Smooth muscle cell (in vitro differentiated cells): ENCODE data around the gene MRLN. TPM values are rescaled to one million over a fixed set of nuclear protein-coding genes. Genes with fewer than 3 reads are reported as not detected.

Source experiments
- DNase-seq: peaks from one replicate; lab custom pipeline; 2025; ENCODE audit not compliant: unreplicated experiment; lab: John Stamatoyannopoulos, UW
- H2AFZ ChIP-seq: fragments of 200-600 bp; sonication (generic); 2 replicates; pipeline ENCODE4 v1.6.0; 2016; ENCODE audit warnings: antibody characterized with exemption, low read depth, mild to moderate bottlenecking
- H3F3A ChIP-seq: fragments of 200-600 bp; sonication (generic); 2 replicates; pipeline ENCODE4 v1.6.0; 2017; ENCODE audit warnings: antibody characterized with exemption, low read depth
- H3K27ac ChIP-seq: fragments of 200-600 bp; sonication (generic); 2 replicates; pipeline ENCODE4 v1.5.1; 2016; ENCODE audit warnings: low read depth, mild to moderate bottlenecking
- H3K27me3 ChIP-seq: fragments of 200-600 bp; sonication (generic); 2 replicates; pipeline ENCODE4 v1.6.1; 2016; ENCODE audit warnings: low read depth, mild to moderate bottlenecking
- H3K36me3 ChIP-seq: fragments of 200-600 bp; sonication (generic); 2 replicates; pipeline ENCODE4 v1.5.1; 2016; ENCODE audit warnings: low read depth
- H3K4me1 ChIP-seq: fragments of 200-600 bp; sonication (generic); 2 replicates; pipeline ENCODE4 v1.5.1; 2016; ENCODE audit warnings: low read depth
- H3K4me2 ChIP-seq: fragments of 200-600 bp; sonication (generic); 2 replicates; pipeline ENCODE4 v1.6.0; 2016; ENCODE audit warnings: mild to moderate bottlenecking
- H3K4me3 ChIP-seq: fragments of 200-600 bp; sonication (generic); 2 replicates; pipeline ENCODE4 v1.5.1; 2016; ENCODE audit warnings: mild to moderate bottlenecking
- H3K79me2 ChIP-seq: fragments of 200-600 bp; sonication (generic); 2 replicates; pipeline ENCODE4 v1.6.0; 2016; ENCODE audit warnings: low read depth, mild to moderate bottlenecking
- H3K9ac ChIP-seq: fragments of 200-600 bp; sonication (generic); 2 replicates; pipeline ENCODE4 v1.6.0; 2016; ENCODE audit warnings: low read depth
- H3K9me3 ChIP-seq: fragments of 200-600 bp; sonication (generic); replicated peaks from 2 replicates; pipeline ENCODE4 v1.5.1; 2016; ENCODE audit warnings: low read depth
- H4K20me1 ChIP-seq: fragments of 200-600 bp; sonication (generic); 2 replicates; pipeline ENCODE4 v1.6.0; 2016; ENCODE audit warnings: low read depth
- WGBS: methylation state at CpG from one replicate; pipeline ENCODE4 v1.1.7; 2016; ENCODE audit warnings: low lambda C conversion rate; 5-methylcytosine and 5-hydroxymethylcytosine counted together
- polyA plus RNA-seq: library from polyadenylated mRNA; unstranded; fragments of >200 nt; fragmentation: Nextera tagmentation; extraction: Ambion mirVana; gene quantifications from 2 replicates; pipeline ENCODE4 v1.2.1, GENCODE V29; 2016
- total RNA-seq: library from RNA; depleted of rRNA; stranded (reverse); fragments of >200 nt; gene quantifications from 2 replicates; pipeline ENCODE4 v1.2.3, GENCODE V29; 2014
- TF ChIP-seq, protein P1 (sequence below): fragments of 200-600 bp; sonication (generic); IDR thresholded peaks from 2 replicates; pipeline ENCODE4 v1.5.1; 2017; ENCODE audit warnings: borderline replicate concordance, mild to moderate bottlenecking, antibody characterized with exemption; ENCODE audit not compliant: insufficient read depth, poor library complexity, severe bottlenecking

Gene MRLN
- total and polyA plus RNA-seq, 2 experiments from 2014 or later, result not detected

DNA sequence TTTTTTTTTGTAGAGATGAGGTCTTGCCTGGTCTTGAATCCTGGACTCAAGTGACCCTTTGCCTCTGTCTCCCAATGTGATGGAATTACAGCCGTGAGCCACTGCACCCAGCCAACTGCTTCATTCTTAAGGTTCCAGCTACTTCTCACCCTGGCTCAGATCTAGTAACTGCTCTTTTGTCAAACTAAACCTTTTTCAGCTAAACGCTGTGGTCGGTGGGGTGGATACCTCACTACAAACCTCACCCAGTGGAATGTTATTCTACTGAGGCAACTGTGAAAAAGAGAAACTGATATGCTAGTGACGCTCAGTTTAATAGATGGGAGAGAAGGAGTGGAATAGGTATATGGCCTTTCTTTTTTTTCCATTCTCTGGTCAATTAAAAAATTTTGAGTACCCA is 1.7 kb upstream of the MRLN start:
- Histone ChIP-seq H3K9me3 (no peaks in the 10 kb centered on the region), H3K27ac (no peak overlapping the region), H3F3A (no peaks in the 10 kb centered on the region), H3K27me3 (no peaks in the 10 kb centered on the region), H2AFZ (no peak overlapping the region), H3K4me2 (no peak overlapping the region), H3K4me3 (no peak overlapping the region), H4K20me1 (no peaks in the 10 kb centered on the region), H3K36me3 (no peaks in the 10 kb centered on the region), H3K4me1 (no peaks in the 10 kb centered on the region), H3K9ac (no peak overlapping the region), H3K79me2 (no peaks in the 10 kb centered on the region)
- TF ChIP-seq, protein P1, sequence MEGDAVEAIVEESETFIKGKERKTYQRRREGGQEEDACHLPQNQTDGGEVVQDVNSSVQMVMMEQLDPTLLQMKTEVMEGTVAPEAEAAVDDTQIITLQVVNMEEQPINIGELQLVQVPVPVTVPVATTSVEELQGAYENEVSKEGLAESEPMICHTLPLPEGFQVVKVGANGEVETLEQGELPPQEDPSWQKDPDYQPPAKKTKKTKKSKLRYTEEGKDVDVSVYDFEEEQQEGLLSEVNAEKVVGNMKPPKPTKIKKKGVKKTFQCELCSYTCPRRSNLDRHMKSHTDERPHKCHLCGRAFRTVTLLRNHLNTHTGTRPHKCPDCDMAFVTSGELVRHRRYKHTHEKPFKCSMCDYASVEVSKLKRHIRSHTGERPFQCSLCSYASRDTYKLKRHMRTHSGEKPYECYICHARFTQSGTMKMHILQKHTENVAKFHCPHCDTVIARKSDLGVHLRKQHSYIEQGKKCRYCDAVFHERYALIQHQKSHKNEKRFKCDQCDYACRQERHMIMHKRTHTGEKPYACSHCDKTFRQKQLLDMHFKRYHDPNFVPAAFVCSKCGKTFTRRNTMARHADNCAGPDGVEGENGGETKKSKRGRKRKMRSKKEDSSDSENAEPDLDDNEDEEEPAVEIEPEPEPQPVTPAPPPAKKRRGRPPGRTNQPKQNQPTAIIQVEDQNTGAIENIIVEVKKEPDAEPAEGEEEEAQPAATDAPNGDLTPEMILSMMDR, result no peak
- DNase-seq, result no peak
- 94% methylated on average over 4 of the region's 4 CpGs for WGBS

DNA sequence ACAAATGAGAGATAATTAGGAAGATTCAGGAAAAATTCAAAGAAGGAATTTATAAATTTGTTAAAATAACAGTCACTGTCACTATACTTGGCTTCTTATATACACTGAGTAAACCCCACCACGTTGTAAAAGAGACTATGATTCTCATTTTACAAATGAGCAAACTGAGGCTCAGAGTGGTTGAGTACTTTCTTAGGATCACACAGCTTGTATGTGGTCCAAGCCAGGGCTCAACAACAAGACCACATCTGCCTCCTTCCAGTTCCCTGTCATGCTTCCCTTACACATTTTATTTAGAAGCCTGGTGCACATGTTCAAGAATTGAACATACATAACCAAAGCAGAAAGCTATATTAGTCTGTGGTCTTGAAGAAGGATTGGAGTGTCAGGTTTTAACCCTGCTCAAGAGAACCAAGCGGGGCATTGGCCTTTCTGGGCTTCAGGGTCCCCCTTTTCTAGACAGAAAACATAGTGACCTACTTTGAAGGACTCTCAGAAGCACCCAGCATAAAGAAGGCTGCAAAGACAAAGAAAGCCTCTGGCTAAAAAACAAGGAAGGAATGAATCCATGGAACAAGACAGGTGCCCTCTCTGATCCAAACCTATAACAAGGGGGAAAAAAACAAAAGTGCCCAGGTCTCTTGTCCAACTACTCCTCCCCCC is 846 bp downstream of the MRLN start:
- Histone ChIP-seq H4K20me1 (no peaks in the 10 kb centered on the region), H3K36me3 (no peaks in the 10 kb centered on the region), H3K27ac (no peak overlapping the region), H3F3A (no peaks in the 10 kb centered on the region), H2AFZ (no peak overlapping the region), H3K27me3 (no peaks in the 10 kb centered on the region), H3K9ac (no peak overlapping the region), H3K4me1 (no peaks in the 10 kb centered on the region), H3K4me3 (no peak overlapping the region), H3K4me2 (no peak overlapping the region), H3K9me3 (no peaks in the 10 kb centered on the region), H3K79me2 (no peaks in the 10 kb centered on the region)
- 60% methylated on average over 2 of the region's 2 CpGs for whole genome bisulfite sequencing
- DNase-seq, result no peak
- TF ChIP-seq, protein P1, result no peak

GRCh38 chr10:59750155-59750945 is 2.9 kb downstream of the MRLN start:
- H3K4me3 ChIP-seq, result no peak overlapping the region
- no peaks in the 10 kb centered on the region for H3K9me3 ChIP-seq
- TF ChIP-seq, protein P1, result no peak
- H3K9ac ChIP-seq, result no peak overlapping the region
- no peaks in the 10 kb centered on the region for H4K20me1 ChIP-seq
- no peaks in the 10 kb centered on the region for H3K36me3 ChIP-seq
- no peak overlapping the region for H3K4me2 ChIP-seq
- WGBS, result 83% methylated on average over 12 of the region's 12 CpGs
- DNase-seq, result no peak
- no peaks in the 10 kb centered on the region for H3F3A ChIP-seq
- H3K27me3 ChIP-seq, result no peaks in the 10 kb centered on the region
- no peak overlapping the region for H2AFZ ChIP-seq
- no peaks in the 10 kb centered on the region for H3K4me1 ChIP-seq
- no peaks in the 10 kb centered on the region for H3K79me2 ChIP-seq
- no peak overlapping the region for H3K27ac ChIP-seq
